HCT116 (cell line): Measurements from ENCODE around the gene SEC16A. TPM values are rescaled to one million over a fixed set of nuclear protein-coding genes. Genes with fewer than 3 reads are reported as not detected.

Source experiments
- ATAC-seq: fragments of 200-7000 bp; cut with Tn5 transposase; 2 replicates; pipeline ENCODE4 v1.9.1; 2020; ENCODE audit warnings: mild to moderate bottlenecking, moderate library complexity
- BruUV-seq: library from RNA; stranded (reverse); fragments of 400-500 nt; replicated peaks from 2 replicates; lab custom pipeline; 2021; lab: Mats Ljungman, UMichigan
- CTCF ChIA-PET: fragments of 300-600 bp; sonication (Branson Sonifier 250); formaldehyde crosslinking; loops from one replicate; lab custom pipeline; 2021; ENCODE audit warnings: antibody characterized with exemption; lab: Charles Lee
- POLR2A ChIA-PET: fragments of 300-600, 350-600 bp; sonication (Branson Sonifier 250); formaldehyde crosslinking; loops from one replicate; lab custom pipeline; 2021; ENCODE audit warnings: antibody characterized with exemption; lab: Charles Lee
- RAD21 ChIA-PET, 2 experiments: fragments of 300-600 bp; sonication (Branson Sonifier 250); formaldehyde crosslinking; loops; one replicate each; lab custom pipeline; 2023; ENCODE audit warnings: low total read pairs in 2 of 2; ENCODE audit not compliant: uncharacterized antibody in 2 of 2, unreplicated experiment in 2 of 2, low non-redundant PET in 1 of 2; lab: Charles Lee
- DNase-seq: peaks from one replicate; pipeline ENCODE4 v3.0.0-alpha.2; 2010; ENCODE audit warnings: low read depth, low spot score
- H2AFZ ChIP-seq: fragments of 200-600 bp; shearing (Covaris generic), sonication (generic); 2 replicates; pipeline ENCODE4 v1.6.1; 2017; ENCODE audit warnings: low read depth, mixed run types, mixed read lengths, antibody characterized with exemption, low read length; ENCODE audit not compliant: poor library complexity, severe bottlenecking
- H3K27ac ChIP-seq: 2 replicates; pipeline ENCODE4 v1.5.1; 2012; ENCODE audit warnings: low read depth, low read length
- H3K27me3 ChIP-seq: fragments of 200-600 bp; sonication (generic); 2 replicates; pipeline ENCODE4 v1.6.1; 2016; ENCODE audit warnings: mixed run types, low read length, mixed read lengths; ENCODE audit not compliant: insufficient read depth
- H3K36me3 ChIP-seq, 2 experiments: fragments of 200-500 bp in 1 of 2; fragments of 200-600 bp in 1 of 2; sonication (Bioruptor generic) in 1 of 2; sonication (generic) in 1 of 2; 2 replicates each; pipeline versions ENCODE4 v1.5.1 to v1.6.1; 2014 to 2016; ENCODE audit warnings: low read length in 2 of 2, inconsistent platforms in 1 of 2, mixed read lengths in 1 of 2, mixed run types in 1 of 2; ENCODE audit not compliant: insufficient read depth in 2 of 2, control insufficient read depth in 1 of 2
- H3K4me1 ChIP-seq, 2 experiments: fragments of 200-600 bp in 1 of 2; sonication (generic) in 1 of 2; 2 replicates each; pipeline versions ENCODE4 v1.5.1 to v1.6.1; 2012 to 2017; ENCODE audit warnings: low read length in 2 of 2, inconsistent platforms in 1 of 2, mild to moderate bottlenecking in 1 of 2, mixed read lengths in 1 of 2, mixed run types in 1 of 2, moderate library complexity in 1 of 2; ENCODE audit not compliant: insufficient read depth in 2 of 2, control insufficient read depth in 1 of 2
- H3K4me2 ChIP-seq: fragments of 200-600 bp; sonication (generic); 2 replicates; pipeline ENCODE4 v1.6.1; 2017; ENCODE audit warnings: mixed run types, low read length, mixed read lengths
- H3K4me3 ChIP-seq, 2 experiments: fragments of 200-600 bp in 1 of 2; sonication (generic) in 1 of 2; replicated peaks in 1 of 2; 2 replicates each; pipeline ENCODE4 v1.5.1; 2011 to 2016; ENCODE audit warnings: low read length in 2 of 2, control low read depth in 1 of 2, low read depth in 1 of 2, mild to moderate bottlenecking in 1 of 2, mixed read lengths in 1 of 2, mixed run types in 1 of 2
- H3K79me2 ChIP-seq: fragments of 200-600 bp; sonication (generic); 2 replicates; pipeline ENCODE4 v1.6.1; 2017; ENCODE audit warnings: mild to moderate bottlenecking, mixed run types, low read length, moderate library complexity, mixed read lengths; ENCODE audit not compliant: insufficient read depth
- H3K9ac ChIP-seq: fragments of 200-600 bp; sonication (generic); 2 replicates; pipeline ENCODE4 v1.6.1; 2016; ENCODE audit warnings: low read length, mixed read lengths
- H3K9me2 ChIP-seq: fragments of 200-600 bp; sonication (generic), shearing (Covaris generic); 2 replicates; pipeline ENCODE4 v1.6.1; 2017; ENCODE audit warnings: mixed run types, mild to moderate bottlenecking, moderate library complexity; ENCODE audit not compliant: insufficient read depth
- H3K9me3 ChIP-seq, 2 experiments: fragments of 200-500 bp in 1 of 2; fragments of 200-600 bp in 1 of 2; sonication (Bioruptor generic) in 1 of 2; sonication (generic) in 1 of 2; 2 replicates each; pipeline ENCODE4 v1.6.1; 2014 to 2017; ENCODE audit warnings: low read length in 2 of 2, mixed read lengths in 2 of 2, inconsistent platforms in 1 of 2, low read depth in 1 of 2, mild to moderate bottlenecking in 1 of 2, mixed run types in 1 of 2, moderate library complexity in 1 of 2; ENCODE audit not compliant: control insufficient read depth in 1 of 2, insufficient read depth in 1 of 2
- H4K20me1 ChIP-seq: fragments of 200-600 bp; sonication (generic), shearing (Covaris generic); 2 replicates; pipeline ENCODE4 v1.6.1; 2017; ENCODE audit warnings: mixed run types, mild to moderate bottlenecking, moderate library complexity; ENCODE audit not compliant: insufficient read depth
- CEBPB ChIP-seq: IDR thresholded peaks from 2 replicates; pipeline ENCODE4 v1.6.1; 2012; ENCODE audit warnings: low read depth
- EGR1 ChIP-seq: IDR thresholded peaks from 2 replicates; pipeline ENCODE4 v1.6.1; 2012; ENCODE audit warnings: low read depth
- EZH2phosphoT487 ChIP-seq: fragments of 200-600 bp; IDR thresholded peaks from 2 replicates; pipeline ENCODE4 v1.6.1; 2018; ENCODE audit warnings: antibody characterized with exemption, borderline replicate concordance
- FOSL1 ChIP-seq: IDR thresholded peaks from 2 replicates; pipeline ENCODE4 v1.6.1; 2012; ENCODE audit warnings: low read depth
- JUND ChIP-seq: IDR thresholded peaks from 2 replicates; pipeline ENCODE4 v1.6.1; 2012
- POLR2A ChIP-seq: IDR thresholded peaks from 2 replicates; pipeline ENCODE4 v1.7.0; 2011; ENCODE audit warnings: borderline replicate concordance; ENCODE audit not compliant: insufficient read depth, insufficient read length; ENCODE audit errors: extremely low read depth
- POLR2AphosphoS5 ChIP-seq: IDR thresholded peaks from 2 replicates; pipeline ENCODE4 v1.6.1; 2011; ENCODE audit warnings: mild to moderate bottlenecking, low read depth, low read length, moderate library complexity
- SIN3A ChIP-seq: IDR thresholded peaks from 2 replicates; pipeline ENCODE4 v1.6.1; 2012; ENCODE audit warnings: low read depth
- SP1 ChIP-seq: IDR thresholded peaks from 2 replicates; pipeline ENCODE4 v1.6.1; 2012; ENCODE audit warnings: low read depth
- TCF7L2 ChIP-seq: IDR thresholded peaks from 2 replicates; pipeline ENCODE4 v1.7.0; 2011; ENCODE audit warnings: borderline replicate concordance, inconsistent platforms; ENCODE audit not compliant: insufficient read depth, insufficient read length; ENCODE audit errors: extremely low read depth
- ZFX ChIP-seq: fragments of 450-650 bp; IDR thresholded peaks from 2 replicates; pipeline ENCODE4 v1.6.1; 2017
- ZNF274 ChIP-seq: fragments of 200-500 bp; sonication (Bioruptor generic); IDR thresholded peaks from 2 replicates; pipeline ENCODE4 v1.6.1; 2014; ENCODE audit warnings: mild to moderate bottlenecking, low read depth, low read length, inconsistent platforms
- intact Hi-C: fragments of 100-400 bp; cut with micrococcal nuclease; formaldehyde crosslinking; loops from 2 replicates; pipeline ENCODE4 v1.10.0; 2022
- total RNA-seq: library from RNA; stranded (reverse); gene quantifications from one replicate; pipeline ENCODE4 v1.2.1, GENCODE V29; 2021; ENCODE audit not compliant: unreplicated experiment
- TF ChIP-seq, protein P1 (sequence below): IDR thresholded peaks from 2 replicates; pipeline ENCODE4 v1.6.1; 2012
- TF ChIP-seq, protein P2 (sequence below): IDR thresholded peaks from 2 replicates; pipeline ENCODE4 v1.6.1; 2012
- TF ChIP-seq, protein P3 (sequence below), 3 experiments: fragments of 200-600 bp in 1 of 3; sonication (generic) in 1 of 3; IDR thresholded peaks in 2 of 3; conservative IDR thresholded peaks in 1 of 3; 2 replicates each; pipeline ENCODE4 v1.5.1; 2012 to 2017; ENCODE audit warnings: low read depth in 2 of 3, low read length in 2 of 3, antibody characterized with exemption in 1 of 3, borderline replicate concordance in 1 of 3, control low read depth in 1 of 3, mild to moderate bottlenecking in 1 of 3, mixed read lengths in 1 of 3, mixed run types in 1 of 3, moderate library complexity in 1 of 3; ENCODE audit not compliant: insufficient read depth in 1 of 3
- TF ChIP-seq, protein P4 (sequence below): IDR thresholded peaks from 2 replicates; pipeline ENCODE4 v1.6.1; 2012; ENCODE audit warnings: low read depth

Gene SEC16A
- total RNA-seq, 1 experiment from 2014 or later, result 49.8 TPM

DNA sequence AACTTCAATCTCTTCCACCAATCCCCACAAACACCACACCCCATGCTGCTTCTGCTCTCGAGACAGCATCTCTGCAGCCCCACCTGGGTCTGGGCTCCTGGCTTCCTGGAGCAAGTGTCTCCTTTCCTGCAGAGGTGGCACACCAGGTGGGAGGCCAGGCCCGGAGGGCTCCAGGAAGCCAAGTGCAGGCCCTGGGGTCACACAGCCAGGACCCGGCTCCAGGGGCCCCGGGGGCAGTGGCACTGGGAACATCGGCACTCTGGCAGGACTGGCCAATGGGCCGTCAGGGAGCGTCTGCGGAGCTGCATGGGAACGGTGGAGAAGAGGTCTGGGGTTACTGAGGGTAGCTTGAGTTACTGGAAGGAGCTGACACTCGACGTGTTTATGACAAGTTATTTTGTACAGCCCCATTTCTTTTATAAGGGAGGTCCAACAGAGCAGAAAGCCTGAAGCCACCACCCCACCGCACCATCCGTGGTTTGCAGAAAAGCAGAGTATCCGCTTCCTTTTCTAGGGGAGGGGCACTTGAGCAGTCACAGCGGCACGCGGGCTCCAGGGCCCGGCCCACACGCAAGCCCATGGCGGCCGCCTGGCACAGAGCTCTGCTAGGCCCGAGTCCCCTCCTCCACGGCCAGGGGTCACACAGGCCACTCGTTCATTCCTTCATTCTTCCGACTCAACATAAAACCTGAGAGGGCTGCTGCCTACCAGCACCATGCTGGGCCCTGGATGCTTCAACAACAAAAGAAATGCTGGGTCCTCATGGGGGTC, 28.6 kb downstream of the SEC16A start:
- TF ChIP-seq, protein P1, sequence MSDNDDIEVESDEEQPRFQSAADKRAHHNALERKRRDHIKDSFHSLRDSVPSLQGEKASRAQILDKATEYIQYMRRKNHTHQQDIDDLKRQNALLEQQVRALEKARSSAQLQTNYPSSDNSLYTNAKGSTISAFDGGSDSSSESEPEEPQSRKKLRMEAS, result no peak
- TF ChIP-seq ZFX (no peak), POLR2A (no peak), JUND (no peak), SP1 (no peak), ZNF274 (no peak), TCF7L2 (no peak), SIN3A (no peak), FOSL1 (no peak), EGR1 (no peak), POLR2AphosphoS5 (no peak), CEBPB (no peak), EZH2phosphoT487 (no peak)
- TF ChIP-seq, protein P2, sequence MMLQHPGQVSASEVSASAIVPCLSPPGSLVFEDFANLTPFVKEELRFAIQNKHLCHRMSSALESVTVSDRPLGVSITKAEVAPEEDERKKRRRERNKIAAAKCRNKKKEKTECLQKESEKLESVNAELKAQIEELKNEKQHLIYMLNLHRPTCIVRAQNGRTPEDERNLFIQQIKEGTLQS, result no peak
- TF ChIP-seq, protein P3, sequence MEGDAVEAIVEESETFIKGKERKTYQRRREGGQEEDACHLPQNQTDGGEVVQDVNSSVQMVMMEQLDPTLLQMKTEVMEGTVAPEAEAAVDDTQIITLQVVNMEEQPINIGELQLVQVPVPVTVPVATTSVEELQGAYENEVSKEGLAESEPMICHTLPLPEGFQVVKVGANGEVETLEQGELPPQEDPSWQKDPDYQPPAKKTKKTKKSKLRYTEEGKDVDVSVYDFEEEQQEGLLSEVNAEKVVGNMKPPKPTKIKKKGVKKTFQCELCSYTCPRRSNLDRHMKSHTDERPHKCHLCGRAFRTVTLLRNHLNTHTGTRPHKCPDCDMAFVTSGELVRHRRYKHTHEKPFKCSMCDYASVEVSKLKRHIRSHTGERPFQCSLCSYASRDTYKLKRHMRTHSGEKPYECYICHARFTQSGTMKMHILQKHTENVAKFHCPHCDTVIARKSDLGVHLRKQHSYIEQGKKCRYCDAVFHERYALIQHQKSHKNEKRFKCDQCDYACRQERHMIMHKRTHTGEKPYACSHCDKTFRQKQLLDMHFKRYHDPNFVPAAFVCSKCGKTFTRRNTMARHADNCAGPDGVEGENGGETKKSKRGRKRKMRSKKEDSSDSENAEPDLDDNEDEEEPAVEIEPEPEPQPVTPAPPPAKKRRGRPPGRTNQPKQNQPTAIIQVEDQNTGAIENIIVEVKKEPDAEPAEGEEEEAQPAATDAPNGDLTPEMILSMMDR (IDR thresholded peaks at IDR 0.05 in 2 of 3, conservative IDR thresholded peaks at IDR 0.05 in 1 of 3; ENCODE audit: borderline replicate concordance in 1 of 3, insufficient read depth in 1 of 3, low read depth in 2 of 3, low read length in 2 of 3), result no peak
- TF ChIP-seq, protein P4, sequence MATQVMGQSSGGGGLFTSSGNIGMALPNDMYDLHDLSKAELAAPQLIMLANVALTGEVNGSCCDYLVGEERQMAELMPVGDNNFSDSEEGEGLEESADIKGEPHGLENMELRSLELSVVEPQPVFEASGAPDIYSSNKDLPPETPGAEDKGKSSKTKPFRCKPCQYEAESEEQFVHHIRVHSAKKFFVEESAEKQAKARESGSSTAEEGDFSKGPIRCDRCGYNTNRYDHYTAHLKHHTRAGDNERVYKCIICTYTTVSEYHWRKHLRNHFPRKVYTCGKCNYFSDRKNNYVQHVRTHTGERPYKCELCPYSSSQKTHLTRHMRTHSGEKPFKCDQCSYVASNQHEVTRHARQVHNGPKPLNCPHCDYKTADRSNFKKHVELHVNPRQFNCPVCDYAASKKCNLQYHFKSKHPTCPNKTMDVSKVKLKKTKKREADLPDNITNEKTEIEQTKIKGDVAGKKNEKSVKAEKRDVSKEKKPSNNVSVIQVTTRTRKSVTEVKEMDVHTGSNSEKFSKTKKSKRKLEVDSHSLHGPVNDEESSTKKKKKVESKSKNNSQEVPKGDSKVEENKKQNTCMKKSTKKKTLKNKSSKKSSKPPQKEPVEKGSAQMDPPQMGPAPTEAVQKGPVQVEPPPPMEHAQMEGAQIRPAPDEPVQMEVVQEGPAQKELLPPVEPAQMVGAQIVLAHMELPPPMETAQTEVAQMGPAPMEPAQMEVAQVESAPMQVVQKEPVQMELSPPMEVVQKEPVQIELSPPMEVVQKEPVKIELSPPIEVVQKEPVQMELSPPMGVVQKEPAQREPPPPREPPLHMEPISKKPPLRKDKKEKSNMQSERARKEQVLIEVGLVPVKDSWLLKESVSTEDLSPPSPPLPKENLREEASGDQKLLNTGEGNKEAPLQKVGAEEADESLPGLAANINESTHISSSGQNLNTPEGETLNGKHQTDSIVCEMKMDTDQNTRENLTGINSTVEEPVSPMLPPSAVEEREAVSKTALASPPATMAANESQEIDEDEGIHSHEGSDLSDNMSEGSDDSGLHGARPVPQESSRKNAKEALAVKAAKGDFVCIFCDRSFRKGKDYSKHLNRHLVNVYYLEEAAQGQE, result no peak
- Histone ChIP-seq H3K4me1 (no peaks in the 10 kb centered on the region), H3K9me3 (no peaks in the 10 kb centered on the region), H3K27ac (no peak overlapping the region), H3K9me2 (no peaks in the 10 kb centered on the region), H3K27me3 (no peaks in the 10 kb centered on the region), H3K79me2 (peaks cover 3% of the 10 kb centered on the region; the same call in 1 of the 2 replicates), H3K9ac (no peak overlapping the region), H3K4me2 (no peak overlapping the region), H2AFZ (no peak overlapping the region), H4K20me1 (no peaks in the 10 kb centered on the region), H3K36me3 (peaks cover 47 to 56% of the 10 kb centered on the region in 2 experiments; a peak in 3 of 4 replicates), H3K4me3 (no peak overlapping the region)
- ATAC-seq, result no peak
- CTCF ChIA-PET, result no interaction called here
- intact Hi-C loops, result no loop called here
- RAD21 ChIA-PET, result no interaction called here
- BruUV-seq, result no TSS peak
- POLR2A ChIA-PET, result no interaction called here
- DNase-seq, result no peak
